Measurements from ENCODE around the gene ADGRE3. TPM values are rescaled to one million over a fixed set of nuclear protein-coding genes. Genes with fewer than 3 reads are reported as not detected.

Gene ADGRE3
- under 1 TPM in 3 of 4 donors, not detected in 1; 0.08 to 0.13 (median 0.11) TPM for polyA plus RNA-seq (ENCODE audit: insufficient read length in 4 of 4)

DNA sequence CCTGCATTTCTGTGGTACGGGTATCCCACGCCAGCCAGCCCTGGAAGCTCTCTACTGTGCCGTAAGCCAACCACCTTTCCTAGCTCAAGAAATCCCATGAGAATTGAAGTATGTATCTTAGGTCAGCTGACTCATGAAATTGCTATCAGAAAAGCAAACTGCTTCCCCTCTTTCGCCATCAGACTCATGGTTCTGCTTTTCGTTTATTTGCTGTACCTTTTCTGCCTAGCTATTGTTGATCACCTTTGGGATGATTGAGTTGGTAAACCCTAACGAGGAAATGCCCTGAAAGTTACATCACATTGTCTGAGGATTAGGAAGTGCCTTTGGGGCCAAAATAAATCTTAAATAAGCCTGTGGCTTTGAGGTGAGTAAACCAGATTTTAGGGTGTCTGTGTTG, at the start of gene ADGRE3:
Gene ADGRE3 (minus strand): TSS at position 81 of the 400 bp plus-strand sequence. CDS start 74 bp downstream, at position 7.
- DNase-seq (ENCODE audit: low read depth in 4 of 4, low spot score in 3 of 4) = no peak

DNA sequence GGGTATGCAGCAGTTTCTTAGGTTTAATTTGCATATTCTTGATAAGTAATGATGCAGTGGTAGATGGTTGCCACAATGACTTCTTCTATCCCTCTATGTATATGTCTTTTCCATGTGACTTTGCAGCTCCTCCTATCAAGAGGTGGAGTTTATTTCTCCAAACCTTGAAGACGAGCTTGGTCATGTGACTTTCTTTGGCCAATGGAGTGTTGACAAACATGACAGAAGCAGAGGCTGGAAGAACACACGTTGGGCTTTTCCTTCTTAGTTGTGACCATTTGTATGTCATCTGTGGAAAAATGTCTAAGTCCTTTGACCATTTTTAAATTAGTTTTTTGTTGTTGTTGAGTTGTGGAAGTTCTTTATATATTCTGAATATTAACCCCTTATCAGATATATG, 47.5 kb upstream of the ADGRE3 start:
- no peak for DNase-seq (ENCODE audit: low read depth in 4 of 4, low spot score in 3 of 4)

DNA sequence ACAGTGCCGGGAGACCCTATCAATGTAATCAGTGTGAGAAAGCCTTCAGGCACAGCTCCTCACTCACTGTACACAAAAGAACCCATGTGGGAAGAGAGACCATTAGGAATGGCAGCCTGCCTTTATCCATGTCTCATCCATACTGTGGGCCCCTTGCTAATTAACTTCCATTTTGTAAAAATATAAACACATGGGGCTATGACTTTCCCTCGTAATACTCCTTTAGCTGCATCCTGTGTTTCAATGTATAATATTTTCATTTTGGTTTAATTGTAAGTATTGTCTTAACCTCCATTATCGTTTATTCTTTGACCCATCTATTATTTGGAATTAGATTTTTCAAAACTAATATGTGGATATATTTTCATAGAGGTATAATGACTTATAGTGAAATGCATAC, 44.5 kb upstream of the ADGRE3 start:
- no peak for DNase-seq (ENCODE audit: low read depth in 4 of 4, low spot score in 3 of 4)

GRCh38 chr19:14718522-14719116, 44.0 kb upstream of the ADGRE3 start:
- DNase-seq (ENCODE audit: low read depth in 4 of 4, low spot score in 3 of 4) = no peak

DNA sequence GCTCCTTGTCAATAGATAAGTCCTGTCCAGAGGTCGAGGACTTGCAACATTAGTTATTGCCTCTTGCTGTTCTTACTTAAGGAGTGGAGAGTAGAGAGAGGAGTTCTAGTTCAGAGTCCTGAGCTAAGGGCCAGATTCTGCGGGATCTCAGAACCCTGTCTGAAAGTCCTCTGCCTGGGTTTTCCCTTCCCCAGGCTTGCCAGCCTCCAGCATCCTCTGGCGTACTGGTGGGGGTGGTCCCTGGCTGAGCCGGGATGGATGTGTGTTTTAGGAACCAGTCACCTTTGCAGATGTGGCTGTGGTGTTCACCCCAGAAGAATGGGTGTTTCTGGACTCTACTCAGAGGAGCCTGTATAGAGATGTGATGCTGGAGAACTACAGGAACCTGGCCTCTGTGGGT, 41.2 kb upstream of the ADGRE3 start:
- no peak for DNase-seq (ENCODE audit: low read depth in 4 of 4, low spot score in 3 of 4)

DNA sequence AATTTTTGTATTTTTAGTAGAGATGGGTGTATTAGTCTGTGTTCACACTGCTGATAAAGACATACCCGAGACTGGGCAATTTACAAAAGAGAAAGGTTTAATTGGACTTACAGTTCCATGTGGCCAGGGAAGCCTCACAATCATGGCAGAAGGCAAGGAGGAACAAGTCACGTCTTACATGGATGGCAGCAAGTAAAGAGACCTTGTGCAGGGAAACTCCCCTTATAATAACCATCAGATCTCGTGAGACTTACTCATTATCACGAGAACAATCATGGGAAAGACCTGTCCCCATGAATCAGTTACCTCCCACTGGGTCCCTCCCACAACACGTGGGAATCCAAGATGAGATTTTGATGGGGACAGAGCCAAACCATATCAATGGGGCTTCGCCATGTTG, 29.8 kb upstream of the ADGRE3 start:
- no peak for DNase-seq (ENCODE audit: low read depth in 4 of 4, low spot score in 3 of 4)

- DNase-seq (ENCODE audit: low read depth in 4 of 4, low spot score in 3 of 4) = no peak
These were observed 29.2 kb upstream of the ADGRE3 start for GRCh38 chr19:14703833-14704232.

GRCh38 chr19:14700711-14701375, 26.2 kb upstream of the ADGRE3 start:
- no peak for DNase-seq (ENCODE audit: low read depth in 4 of 4, low spot score in 3 of 4)

DNA sequence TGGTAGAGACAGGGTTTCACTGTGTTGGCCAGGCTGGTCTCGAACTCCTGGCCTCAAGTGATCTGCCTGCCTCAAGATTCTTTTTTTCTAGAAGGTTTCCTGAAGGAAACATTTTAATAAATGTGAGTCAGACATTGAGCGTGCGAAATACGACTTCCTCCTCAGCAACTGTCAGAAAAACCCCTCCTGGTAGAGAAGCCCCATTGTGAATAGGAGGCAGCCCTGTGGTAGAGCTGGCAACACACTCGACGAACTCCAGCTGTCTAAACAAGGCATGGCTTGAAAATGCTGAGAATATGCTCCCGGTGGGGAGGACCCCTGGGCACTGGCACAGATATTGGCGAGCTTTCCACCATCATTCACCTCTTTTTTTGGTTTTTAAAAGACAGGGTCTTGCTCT, 25.0 kb upstream of the ADGRE3 start:
- no peak for DNase-seq (ENCODE audit: low read depth in 4 of 4, low spot score in 3 of 4)

DNA sequence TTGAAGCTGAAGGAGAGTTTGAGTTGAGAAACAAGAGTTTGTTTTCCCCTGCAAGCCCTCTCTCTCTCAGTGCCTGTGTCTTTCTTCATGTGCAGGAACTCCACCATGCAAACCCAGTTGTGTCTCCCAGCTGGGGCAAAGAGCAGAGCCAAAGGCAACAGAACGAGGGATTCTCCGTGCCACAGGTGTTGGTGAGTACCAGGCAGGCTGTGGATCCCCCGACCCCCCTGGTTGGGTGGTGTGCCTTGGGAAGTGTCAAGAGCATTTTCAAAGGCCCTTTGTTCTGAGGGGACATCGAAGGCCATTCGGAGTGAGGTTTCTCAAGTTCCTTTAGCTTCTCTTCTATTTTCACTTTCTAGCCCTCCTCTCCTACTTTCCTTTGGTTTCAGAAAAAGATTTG, 20.8 kb upstream of the ADGRE3 start:
- DNase-seq (ENCODE audit: low read depth in 4 of 4, low spot score in 3 of 4) = no peak

GRCh38 chr19:14694641-14695266, 20.1 kb upstream of the ADGRE3 start:
- DNase-seq (ENCODE audit: low read depth in 4 of 4, low spot score in 3 of 4) = no peak

GRCh38 chr19:14689598-14690503, 15.2 kb upstream of the ADGRE3 start, which contains the start of gene ZNF333:
TSS of gene ZNF333 (plus strand) at chr19:14690048. CDS start at chr19:14693492, 3,444 bp downstream.
- peak; percentile 74 to 83 (median 80) for DNase-seq (ENCODE audit: low read depth in 4 of 4, low spot score in 3 of 4)

GRCh38 chr19:14686411-14686810, 11.8 kb upstream of the ADGRE3 start:
- DNase-seq (ENCODE audit: low read depth in 4 of 4, low spot score in 3 of 4) = no peak

DNA sequence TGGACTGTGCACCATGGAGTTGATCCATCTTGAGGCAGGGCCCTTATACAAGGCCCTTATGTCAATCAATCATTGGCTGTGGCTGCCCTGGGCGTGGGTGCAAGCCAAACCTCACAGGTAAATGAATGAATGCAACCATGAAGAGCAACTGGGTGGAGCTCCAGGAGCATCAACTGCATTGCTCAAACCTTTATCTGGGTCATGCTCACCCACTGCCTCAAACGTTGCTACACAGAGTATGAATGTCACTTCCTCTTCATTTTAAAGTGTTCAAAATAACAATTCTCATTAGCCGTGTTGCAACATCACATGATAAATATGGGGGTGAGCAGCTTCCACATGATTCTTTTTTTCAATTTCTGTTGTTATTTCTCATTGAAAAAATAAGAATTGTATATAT, 8.8 kb upstream of the ADGRE3 start:
- DNase-seq (ENCODE audit: low read depth in 4 of 4, low spot score in 3 of 4) = no peak

- no peak for DNase-seq (ENCODE audit: low read depth in 4 of 4, low spot score in 3 of 4)
These were observed 7.4 kb upstream of the ADGRE3 start for GRCh38 chr19:14682084-14682483.

DNA sequence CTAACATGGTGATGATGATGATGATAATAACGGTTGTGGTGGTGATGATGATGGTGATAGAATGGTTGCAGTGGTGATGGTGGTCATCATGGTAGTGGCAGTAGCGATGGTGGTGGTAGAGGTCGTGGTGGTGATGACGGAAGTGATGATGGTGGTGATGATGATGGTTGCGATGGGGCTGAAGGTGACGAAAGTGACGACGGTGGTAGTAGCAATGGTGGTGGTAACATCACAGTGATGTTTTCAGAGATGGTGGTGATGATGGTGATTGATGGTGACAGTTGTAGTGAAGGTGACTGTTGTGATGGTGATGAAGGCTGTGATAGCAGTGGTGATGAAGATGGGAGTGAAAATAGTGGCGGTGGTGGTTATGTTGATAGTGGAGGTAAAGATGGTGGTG, 3.6 kb upstream of the ADGRE3 start:
- no peak for DNase-seq (ENCODE audit: low read depth in 4 of 4, low spot score in 3 of 4)

DNA sequence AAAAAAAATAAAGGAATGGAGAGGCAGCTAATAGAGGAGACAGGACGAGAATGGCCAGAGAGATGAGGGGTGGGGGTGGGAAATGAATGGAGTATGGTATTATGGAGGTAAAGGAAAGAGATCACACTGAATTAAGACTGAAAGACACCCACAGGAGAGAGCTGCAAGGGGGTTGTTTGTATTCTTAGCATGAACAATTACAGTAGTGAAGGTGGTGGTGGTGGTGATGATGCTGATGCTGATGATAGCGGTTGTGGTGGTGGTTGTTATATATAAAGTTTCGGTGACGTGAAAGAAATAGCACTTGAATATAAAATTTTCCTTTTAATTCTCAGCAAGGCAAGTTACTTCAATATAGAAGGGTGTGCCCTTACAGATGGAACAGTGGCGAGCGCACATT, 2.8 kb upstream of the ADGRE3 start:
- DNase-seq (ENCODE audit: low read depth in 4 of 4, low spot score in 3 of 4) = no peak

DNA sequence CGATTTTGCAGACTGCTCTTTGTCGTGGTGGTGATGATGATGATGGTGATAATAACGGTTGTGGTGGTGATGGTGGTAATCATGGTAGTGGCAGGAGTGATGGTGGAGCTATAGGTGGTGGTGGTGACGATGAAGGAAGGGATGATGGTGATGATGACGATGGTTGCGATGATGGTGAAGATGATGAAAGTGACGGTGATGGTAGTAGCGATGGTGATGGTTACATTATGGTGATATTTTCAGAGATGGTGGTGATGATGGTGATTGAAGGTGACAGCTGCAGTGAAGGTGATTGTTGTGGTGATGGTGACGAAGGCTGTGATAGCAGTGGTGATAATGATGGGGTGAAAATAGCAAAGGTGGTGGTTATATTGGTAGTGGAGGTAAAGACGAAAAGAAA, 2.1 kb upstream of the ADGRE3 start:
- DNase-seq (ENCODE audit: low read depth in 4 of 4, low spot score in 3 of 4) = no peak

DNA sequence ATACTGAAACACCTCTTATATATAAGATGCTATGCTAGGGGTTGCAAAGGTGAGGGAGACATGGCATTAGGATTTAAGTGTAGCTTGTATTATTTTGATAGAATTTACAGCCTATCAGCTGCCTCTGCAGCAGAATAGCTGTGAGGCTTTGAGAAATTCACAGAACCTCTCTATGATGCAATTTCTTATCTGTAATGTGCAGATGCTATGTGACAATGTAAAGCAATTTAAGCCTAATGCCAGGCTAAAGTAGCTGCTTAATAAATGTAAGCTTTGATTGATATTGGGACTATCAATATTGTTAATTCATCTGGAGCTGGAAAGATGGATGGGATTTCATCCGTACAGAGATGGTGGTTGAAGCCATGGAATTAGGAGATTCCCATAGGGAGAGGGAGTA, 1.6 kb downstream of the ADGRE3 start:
- no peak for DNase-seq (ENCODE audit: low read depth in 4 of 4, low spot score in 3 of 4)

DNA sequence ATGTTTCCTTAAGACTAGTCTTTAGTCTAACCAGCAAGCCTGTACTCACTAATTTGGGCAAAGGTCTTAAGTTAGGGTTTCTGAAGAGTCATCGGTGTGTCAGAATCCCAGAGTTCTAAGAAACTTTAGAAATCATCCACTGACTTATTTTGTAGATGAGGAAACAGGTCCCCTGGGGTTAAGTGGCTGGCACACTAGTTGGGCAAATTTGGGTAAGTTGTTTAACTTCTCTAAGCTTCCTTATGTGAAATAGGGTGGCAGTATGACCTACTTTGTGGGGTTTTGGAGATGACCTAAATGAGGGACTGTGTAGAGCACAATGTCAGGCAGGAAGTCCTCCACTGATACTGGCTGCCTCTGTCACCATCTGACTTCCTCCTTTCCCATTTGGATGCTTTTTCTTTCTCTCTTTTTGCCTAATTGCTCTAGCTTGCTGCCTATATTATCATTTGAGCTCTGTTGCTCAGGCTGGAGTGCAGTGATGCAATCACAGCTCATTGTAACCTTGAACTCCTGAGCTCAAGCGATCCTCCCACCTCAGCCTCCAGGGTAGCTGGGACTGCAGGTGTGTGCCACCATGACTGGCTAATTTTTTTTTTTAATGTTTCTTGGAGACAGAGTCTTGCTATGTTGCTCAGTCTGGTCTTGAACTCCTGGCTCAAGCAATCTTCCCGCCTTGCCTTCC, 2.3 kb downstream of the ADGRE3 start:
- no peak for DNase-seq (ENCODE audit: low read depth in 4 of 4, low spot score in 3 of 4)
